Lower leg skin (tissue), 4 donors: ENCODE data around the gene RNF207. TPM values are rescaled to one million over a fixed set of nuclear protein-coding genes. Genes with fewer than 3 reads are reported as not detected.

Source experiments
- DNase-seq, 2 donors: peaks; one replicate each; pipeline ENCODE4 v3.0.0-alpha.2; 2019; ENCODE audit warnings: low spot score in 2 of 2
- H3K4me3 ChIP-seq: fragments of 200-600 bp; sonication (generic); 2 replicates; pipeline ENCODE4 v1.5.1; 2017; ENCODE audit warnings: mild to moderate bottlenecking, low read depth; ENCODE audit not compliant: poor library complexity, severe bottlenecking
- POLR2A ChIP-seq, 2 donors: fragments of 450-650 bp; IDR thresholded peaks; one replicate each; pipeline ENCODE4 v1.6.1; 2016 to 2017; ENCODE audit warnings: antibody characterized with exemption in 2 of 2, mild to moderate bottlenecking in 1 of 2, moderate library complexity in 1 of 2
- WGBS, 2 donors: methylation state at CpG; one replicate each; pipeline ENCODE4 v1.1.5; 2018; 5-methylcytosine and 5-hydroxymethylcytosine counted together
- intact Hi-C: fragments of 100-400 bp; cut with DNase I; formaldehyde crosslinking; loops from one replicate; pipeline ENCODE4 v1.15.0; 2023; ENCODE audit warnings: low total_unique reads
- total RNA-seq, 4 donors: library from RNA; depleted of rRNA; stranded (reverse); fragments of >200 nt; gene quantifications; one replicate each; pipeline ENCODE4 v1.1.0, GENCODE V29; 2016
- TF ChIP-seq, protein P1 (sequence below), 3 donors: fragments of 450-650 bp; IDR thresholded peaks; one replicate each; pipeline ENCODE4 v1.5.1; 2016; ENCODE audit warnings: antibody characterized with exemption in 3 of 3, mild to moderate bottlenecking in 3 of 3, moderate library complexity in 2 of 3

Gene RNF207
- total RNA-seq, 4 donors from 2014 or later, result 5.0 to 10.4 (median 7.7) TPM

DNA sequence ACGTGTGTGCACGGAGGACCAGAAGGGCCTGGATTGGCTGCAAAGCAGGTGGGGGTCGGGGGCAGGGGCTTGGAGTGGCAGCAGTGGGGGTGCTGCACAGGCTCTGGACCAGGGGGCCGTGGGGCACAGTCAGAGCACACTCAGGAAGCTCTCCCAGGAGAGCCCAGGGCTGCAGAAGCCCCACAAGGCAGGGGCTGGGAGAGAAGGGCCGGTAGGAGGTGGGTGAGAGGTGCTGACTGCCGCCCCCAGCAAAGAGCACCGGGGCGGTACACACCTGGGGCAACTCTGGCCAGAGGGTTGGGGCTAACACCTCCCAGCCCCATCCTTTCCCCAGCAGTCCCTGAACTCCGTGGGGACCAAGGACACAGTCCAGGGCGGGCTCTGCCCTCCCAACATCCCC is 39.7 kb upstream of the RNF207 start:
- WGBS, 2 donors, result 61 to 79% methylated on average over 7 to 9 of the region's 10 CpGs

GRCh38 chr1:6166655-6167390 is 39.1 kb upstream of the RNF207 start:
- no peak overlapping the region for H3K4me3 ChIP-seq
- 68 to 80% methylated on average over 15 to 19 of the region's 19 CpGs for WGBS, 2 donors
- TF ChIP-seq, protein P1, sequence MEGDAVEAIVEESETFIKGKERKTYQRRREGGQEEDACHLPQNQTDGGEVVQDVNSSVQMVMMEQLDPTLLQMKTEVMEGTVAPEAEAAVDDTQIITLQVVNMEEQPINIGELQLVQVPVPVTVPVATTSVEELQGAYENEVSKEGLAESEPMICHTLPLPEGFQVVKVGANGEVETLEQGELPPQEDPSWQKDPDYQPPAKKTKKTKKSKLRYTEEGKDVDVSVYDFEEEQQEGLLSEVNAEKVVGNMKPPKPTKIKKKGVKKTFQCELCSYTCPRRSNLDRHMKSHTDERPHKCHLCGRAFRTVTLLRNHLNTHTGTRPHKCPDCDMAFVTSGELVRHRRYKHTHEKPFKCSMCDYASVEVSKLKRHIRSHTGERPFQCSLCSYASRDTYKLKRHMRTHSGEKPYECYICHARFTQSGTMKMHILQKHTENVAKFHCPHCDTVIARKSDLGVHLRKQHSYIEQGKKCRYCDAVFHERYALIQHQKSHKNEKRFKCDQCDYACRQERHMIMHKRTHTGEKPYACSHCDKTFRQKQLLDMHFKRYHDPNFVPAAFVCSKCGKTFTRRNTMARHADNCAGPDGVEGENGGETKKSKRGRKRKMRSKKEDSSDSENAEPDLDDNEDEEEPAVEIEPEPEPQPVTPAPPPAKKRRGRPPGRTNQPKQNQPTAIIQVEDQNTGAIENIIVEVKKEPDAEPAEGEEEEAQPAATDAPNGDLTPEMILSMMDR (IDR thresholded peaks at IDR 0.05), result no peak
- TF ChIP-seq POLR2A (IDR thresholded peaks at IDR 0.05), result no peak
- DNase-seq, result no peak
- intact Hi-C loops, result no loop called here

More for the DNA sequence above, 39.7 kb upstream of the RNF207 start:
- no peak for TF ChIP-seq POLR2A (IDR thresholded peaks at IDR 0.05)
- TF ChIP-seq, protein P1 (IDR thresholded peaks at IDR 0.05), result no peak
- no peak for DNase-seq
- intact Hi-C loops, result no loop called here
- no peak overlapping the region for H3K4me3 ChIP-seq

- H3K4me3 ChIP-seq, result no peak overlapping the region
- 77 to 79% methylated on average over 34 of the region's 34 CpGs for WGBS, 2 donors
- intact Hi-C loops, result no loop called here
- TF ChIP-seq, protein P1 (IDR thresholded peaks at IDR 0.05), result no peak
- no peak for TF ChIP-seq POLR2A (IDR thresholded peaks at IDR 0.05)
- DNase-seq, result no peak
Observed at GRCh38 chr1:6167391-6168303, 38.3 kb upstream of the RNF207 start.

GRCh38 chr1:6168947-6169586 is 36.9 kb upstream of the RNF207 start:
- DNase-seq, result no peak
- H3K4me3 ChIP-seq, result no peak overlapping the region
- no peak for TF ChIP-seq POLR2A (IDR thresholded peaks at IDR 0.05)
- TF ChIP-seq, protein P1 (IDR thresholded peaks at IDR 0.05), result no peak
- WGBS, 2 donors, result 71 to 77% methylated on average over 18 of the region's 18 CpGs
- intact Hi-C loops, result no loop called here

DNA sequence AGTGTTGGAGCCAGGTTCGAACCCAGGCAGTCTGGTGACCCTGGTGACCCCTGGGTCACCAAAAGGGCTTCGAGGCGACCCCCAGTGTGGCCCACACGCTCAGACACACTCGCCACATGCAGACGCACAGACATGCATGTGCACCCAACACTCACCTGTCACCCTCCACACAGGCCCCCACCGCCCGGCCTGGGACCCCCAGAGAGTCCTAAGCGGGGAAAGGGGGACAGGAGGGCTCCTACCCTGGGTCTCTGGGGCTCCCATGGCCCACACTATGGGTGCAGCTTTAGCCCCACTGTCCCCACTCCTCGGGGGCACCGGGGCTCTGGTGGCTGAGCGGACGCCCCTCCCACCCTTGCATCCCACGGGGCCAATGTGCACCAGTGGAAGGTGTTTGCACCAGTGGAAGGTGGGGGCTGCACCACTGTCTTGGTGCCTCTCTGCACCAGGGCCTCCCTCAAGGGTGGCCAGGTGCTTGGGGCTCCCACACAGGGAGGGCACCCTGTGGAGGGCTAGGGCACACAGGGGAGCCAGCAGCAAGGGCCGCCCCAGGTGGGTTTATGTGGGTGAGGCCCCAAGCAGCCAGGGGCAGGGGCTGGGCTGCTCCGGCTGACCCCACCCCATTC is 35.7 kb upstream of the RNF207 start:
- no peak for TF ChIP-seq POLR2A (IDR thresholded peaks at IDR 0.05)
- TF ChIP-seq, protein P1 (IDR thresholded peaks at IDR 0.05), result no peak
- no peak for DNase-seq
- H3K4me3 ChIP-seq, result no peak overlapping the region
- intact Hi-C loops, result no loop called here
- 63 to 64% methylated on average over 7 to 15 of the region's 16 CpGs for WGBS, 2 donors
